Measurements from ENCODE around the gene SLC9B1.

DNA sequence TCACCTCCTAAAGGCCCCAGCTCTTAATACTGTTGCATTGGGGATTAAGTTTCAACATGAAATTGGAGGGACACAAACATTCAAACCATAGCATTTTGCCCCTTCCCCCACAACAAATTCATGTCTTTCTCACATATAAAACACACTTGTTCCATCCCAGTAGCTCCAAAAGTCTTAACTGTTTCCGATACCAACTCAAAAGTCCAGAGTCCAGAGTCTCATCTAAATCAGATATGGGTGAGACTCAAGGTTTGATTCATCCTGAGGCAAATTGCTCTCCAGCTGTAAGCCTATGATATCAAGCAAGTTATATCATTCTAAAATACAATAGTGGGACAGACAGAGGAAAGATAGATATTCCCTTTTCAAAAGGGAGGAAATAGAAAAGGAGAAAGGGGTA is 8.7 kb downstream of the SLC9B1 start:
- TF ChIP-seq, protein P1, sequence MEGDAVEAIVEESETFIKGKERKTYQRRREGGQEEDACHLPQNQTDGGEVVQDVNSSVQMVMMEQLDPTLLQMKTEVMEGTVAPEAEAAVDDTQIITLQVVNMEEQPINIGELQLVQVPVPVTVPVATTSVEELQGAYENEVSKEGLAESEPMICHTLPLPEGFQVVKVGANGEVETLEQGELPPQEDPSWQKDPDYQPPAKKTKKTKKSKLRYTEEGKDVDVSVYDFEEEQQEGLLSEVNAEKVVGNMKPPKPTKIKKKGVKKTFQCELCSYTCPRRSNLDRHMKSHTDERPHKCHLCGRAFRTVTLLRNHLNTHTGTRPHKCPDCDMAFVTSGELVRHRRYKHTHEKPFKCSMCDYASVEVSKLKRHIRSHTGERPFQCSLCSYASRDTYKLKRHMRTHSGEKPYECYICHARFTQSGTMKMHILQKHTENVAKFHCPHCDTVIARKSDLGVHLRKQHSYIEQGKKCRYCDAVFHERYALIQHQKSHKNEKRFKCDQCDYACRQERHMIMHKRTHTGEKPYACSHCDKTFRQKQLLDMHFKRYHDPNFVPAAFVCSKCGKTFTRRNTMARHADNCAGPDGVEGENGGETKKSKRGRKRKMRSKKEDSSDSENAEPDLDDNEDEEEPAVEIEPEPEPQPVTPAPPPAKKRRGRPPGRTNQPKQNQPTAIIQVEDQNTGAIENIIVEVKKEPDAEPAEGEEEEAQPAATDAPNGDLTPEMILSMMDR (IDR thresholded peaks at IDR 0.05): no peak
- no peak for TF ChIP-seq POLR2A (IDR thresholded peaks at IDR 0.05)

All from body of pancreas (tissue), 4 donors.